AG09319 (cell line): ENCODE results near the gene TAF1C.
"Not testable (repeated sequence)": the region's sequence is repeated elsewhere in the genome, so short reads cannot be mapped to it uniquely, and the experiment has no call there.

ENCODE experiments used
- DNase-seq: peaks from one replicate; pipeline ENCODE4 v3.0.0-alpha.2; 2010; ENCODE audit warnings: low read depth; ENCODE audit errors: extremely low read depth
- TF ChIP-seq, protein P1 (sequence below): IDR thresholded peaks from 2 replicates; pipeline ENCODE4 v1.5.1; 2011; ENCODE audit warnings: low read depth, mild to moderate bottlenecking, inconsistent platforms, low read length, moderate library complexity

Gene TAF1C

DNA sequence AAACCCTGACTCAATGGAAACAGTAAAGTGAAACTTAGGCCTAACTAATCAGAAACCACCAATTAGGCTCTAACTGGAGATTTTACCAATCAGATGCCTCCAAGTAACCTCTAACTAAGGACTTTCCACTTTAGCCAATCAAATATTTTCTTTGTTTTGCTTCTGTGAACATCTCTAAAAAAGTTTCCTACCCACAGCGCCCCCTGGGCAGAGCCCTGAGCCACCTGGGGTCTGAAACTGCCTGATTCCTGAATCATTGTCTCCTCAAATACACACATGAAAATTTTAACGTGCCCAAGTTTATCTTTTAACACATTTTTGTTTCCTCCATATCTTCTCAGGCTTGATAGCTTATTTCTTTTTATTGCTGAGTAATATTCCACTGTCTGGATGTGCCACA lies 23.1 kb upstream of the TAF1C start:
- TF ChIP-seq, protein P1, sequence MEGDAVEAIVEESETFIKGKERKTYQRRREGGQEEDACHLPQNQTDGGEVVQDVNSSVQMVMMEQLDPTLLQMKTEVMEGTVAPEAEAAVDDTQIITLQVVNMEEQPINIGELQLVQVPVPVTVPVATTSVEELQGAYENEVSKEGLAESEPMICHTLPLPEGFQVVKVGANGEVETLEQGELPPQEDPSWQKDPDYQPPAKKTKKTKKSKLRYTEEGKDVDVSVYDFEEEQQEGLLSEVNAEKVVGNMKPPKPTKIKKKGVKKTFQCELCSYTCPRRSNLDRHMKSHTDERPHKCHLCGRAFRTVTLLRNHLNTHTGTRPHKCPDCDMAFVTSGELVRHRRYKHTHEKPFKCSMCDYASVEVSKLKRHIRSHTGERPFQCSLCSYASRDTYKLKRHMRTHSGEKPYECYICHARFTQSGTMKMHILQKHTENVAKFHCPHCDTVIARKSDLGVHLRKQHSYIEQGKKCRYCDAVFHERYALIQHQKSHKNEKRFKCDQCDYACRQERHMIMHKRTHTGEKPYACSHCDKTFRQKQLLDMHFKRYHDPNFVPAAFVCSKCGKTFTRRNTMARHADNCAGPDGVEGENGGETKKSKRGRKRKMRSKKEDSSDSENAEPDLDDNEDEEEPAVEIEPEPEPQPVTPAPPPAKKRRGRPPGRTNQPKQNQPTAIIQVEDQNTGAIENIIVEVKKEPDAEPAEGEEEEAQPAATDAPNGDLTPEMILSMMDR, result no peak; the same call in 1 of the 2 replicates

DNA sequence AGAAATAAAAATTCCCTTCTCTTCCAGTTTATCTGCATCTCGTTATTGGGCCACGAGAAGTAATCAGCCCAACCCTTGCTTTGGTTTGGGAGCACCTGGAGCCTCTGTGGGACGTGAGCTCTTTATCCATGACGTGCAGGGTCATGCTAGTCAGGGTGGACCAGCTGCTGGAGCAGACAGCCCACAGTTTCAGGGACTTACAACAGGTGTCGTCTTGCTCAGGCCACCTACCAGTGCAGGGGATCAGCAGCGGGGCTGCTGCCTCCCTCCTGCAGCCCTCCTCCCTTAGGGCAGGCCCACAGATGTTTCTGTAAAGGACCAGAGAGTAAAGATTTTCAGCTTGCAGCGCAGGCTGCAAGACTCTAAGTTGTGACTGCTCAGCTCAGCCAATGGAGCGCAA lies 21.0 kb upstream of the TAF1C start:
- TF ChIP-seq, protein P1, result no peak

More for the DNA sequence above, 23.1 kb upstream of the TAF1C start:
- DNase-seq, result no peak

DNA sequence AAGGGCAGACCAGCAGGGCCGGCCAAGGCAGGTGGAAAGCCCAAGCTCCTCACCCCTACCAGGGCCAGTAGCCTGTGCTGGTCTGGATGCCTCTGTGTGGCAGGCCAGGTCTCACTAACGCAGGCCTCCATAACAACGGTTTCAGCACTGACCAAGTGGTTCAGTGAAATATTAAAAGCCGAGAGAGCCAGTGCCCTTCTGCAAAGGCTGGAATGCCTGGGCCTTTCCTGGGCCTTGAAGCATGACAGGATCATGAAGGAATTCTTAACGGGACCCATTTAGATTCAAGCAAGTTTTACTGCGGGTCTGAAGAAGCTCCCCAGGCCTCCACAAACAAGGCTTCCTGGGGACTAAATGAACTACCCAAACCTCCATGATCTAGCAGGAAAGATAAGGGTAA lies 20.4 kb upstream of the TAF1C start:
- DNase-seq, result no peak
- TF ChIP-seq, protein P1, result no peak

More for the DNA sequence above, 21.0 kb upstream of the TAF1C start:
- no peak for DNase-seq

DNA sequence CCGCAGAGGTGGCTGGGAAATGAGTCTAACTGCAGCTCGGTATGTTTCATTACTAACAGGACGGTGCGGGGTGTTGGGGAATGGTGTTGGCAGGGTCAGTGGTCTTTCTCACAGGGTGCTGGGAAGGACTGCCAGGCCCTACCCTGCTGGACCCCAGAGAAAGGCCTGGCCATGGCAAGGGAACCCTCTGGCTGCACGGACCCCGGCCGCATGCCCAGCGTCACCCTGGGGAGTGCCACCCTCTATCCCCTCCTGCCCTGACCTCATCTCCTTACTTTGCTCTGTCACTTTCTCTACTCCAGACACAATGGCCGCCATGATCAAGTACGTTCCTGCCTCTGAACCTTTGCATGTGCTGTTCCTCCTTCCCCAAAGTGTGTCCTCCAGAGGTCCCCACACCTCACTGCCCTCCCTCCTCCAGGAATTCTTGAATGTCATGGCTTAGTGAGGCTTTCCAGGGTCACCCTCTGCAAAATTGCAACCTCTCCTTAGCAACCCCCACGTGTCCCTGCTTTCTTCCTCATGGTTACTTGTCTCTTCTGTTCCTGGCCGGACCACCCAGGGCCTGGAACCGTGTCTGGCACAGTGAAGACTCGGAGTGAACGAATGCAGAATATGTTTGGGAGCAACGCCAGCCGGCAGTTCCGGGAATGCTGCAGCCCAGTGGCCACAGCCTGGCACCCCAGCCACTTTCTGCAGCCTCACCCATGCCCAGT lies 19.3 kb upstream of the TAF1C start:
- TF ChIP-seq, protein P1, result no peak
- no peak for DNase-seq

DNA sequence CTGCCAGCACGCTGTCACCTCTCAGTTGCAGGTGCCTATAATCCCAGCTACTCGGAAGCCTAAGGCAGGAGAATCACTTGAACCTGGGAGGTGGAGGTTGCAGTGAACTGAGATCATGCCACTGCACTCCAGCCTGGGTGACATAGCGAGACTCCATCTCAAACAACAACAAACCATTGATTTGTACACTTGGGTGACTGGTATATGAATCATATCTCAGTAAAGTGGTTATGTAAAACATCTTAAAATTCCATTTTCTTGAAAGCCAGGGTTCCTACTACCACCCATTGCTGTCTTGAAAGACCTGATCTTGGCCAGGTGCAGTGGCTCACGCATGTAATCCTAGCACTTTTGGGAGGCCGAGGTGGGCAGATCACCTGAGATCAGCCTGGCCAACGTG lies 18.3 kb upstream of the TAF1C start:
- DNase-seq, result not testable (repeated sequence)

DNA sequence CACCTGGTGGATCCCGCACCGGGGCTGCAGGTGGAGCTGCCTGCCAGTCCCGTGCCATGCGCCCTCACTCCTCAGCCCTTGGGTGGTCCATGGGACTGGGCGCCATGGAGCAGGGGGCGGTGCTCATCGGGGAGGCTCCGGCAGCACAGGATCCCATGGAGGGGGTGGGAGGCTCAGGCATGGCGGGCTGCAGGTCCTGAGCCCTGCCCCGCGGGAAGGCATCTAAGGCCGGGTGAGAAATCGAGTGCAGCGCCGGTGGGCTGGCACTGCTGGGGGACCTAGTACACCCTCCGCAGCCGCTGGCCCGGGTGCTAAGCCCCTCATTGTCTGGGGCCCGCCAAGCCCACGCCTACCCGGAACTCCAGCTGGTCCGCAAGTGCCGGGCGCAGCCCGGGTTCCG lies 17.7 kb upstream of the TAF1C start:
- not testable (repeated sequence) for DNase-seq

DNA sequence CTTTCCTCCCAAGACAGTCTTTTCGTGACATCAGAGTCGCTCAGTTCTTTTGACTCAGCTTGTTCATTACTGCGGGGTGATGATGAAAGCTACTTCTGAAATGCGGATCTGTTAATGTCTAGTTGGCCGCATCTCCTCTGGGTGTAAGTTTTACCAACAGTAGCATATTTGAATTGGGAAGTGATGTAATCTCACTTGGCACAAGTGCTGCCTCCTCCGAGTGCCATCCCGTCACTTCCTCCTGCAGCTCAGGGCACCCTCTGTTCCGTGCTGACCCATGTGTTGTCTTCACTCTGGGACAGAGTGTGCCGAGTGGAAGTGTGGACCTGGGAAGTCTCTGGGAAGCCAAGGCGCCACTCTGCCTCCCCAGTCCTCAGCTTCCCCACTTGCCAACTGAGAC lies 13.0 kb upstream of the TAF1C start:
- DNase-seq, result no peak
- TF ChIP-seq, protein P1, result no peak

DNA sequence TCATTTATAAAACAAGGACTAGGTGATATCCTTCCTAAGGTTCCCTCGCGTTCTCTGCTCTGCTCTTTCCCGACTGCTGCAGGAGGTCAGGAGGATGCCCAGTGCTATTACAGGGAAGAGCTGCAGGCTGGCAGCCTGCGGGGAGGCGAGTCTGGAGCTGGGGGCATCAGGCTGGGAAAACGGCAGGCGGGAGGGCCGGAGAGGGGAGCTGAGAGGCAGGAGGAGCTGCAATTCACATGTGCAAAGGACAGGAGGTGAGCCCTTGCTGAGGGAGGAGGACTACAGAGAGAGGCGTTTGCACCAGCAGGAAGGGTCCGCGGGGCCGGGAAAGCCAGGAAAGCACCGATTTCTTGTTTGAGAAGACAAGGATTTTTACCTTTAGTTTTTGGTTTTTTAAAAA lies 12.2 kb upstream of the TAF1C start:
- TF ChIP-seq, protein P1, result no peak
- no peak for DNase-seq
